GM10248 (cell line): ENCODE results near the gene ZNF783.
"Not testable (repeated sequence)": the region's sequence is repeated elsewhere in the genome, so short reads cannot be mapped to it uniquely, and the experiment has no call there.

Source experiments
- CTCF ChIA-PET: fragments of 300-600 bp; sonication (Branson Sonifier 250); formaldehyde crosslinking; extraction: SDS; loops from one replicate; lab custom pipeline; 2021; ENCODE audit warnings: antibody characterized with exemption; lab: Yijun Ruan, JAX
- POLR2A ChIA-PET: fragments of 350-650 bp; sonication (Branson Sonifier 250); formaldehyde crosslinking; extraction: SDS; loops from one replicate; lab custom pipeline; 2020; ENCODE audit warnings: antibody characterized with exemption; lab: Yijun Ruan, JAX
- DNase-seq: peaks from one replicate; pipeline ENCODE4 v3.0.0; 2012; ENCODE audit errors: extremely low spot score
- TF ChIP-seq, protein P1 (sequence below): IDR thresholded peaks from 2 replicates; pipeline ENCODE4 v1.5.1; 2012; ENCODE audit warnings: mild to moderate bottlenecking, low read depth; ENCODE audit errors: extremely low read depth, missing control alignments, control extremely low read depth

ZNF783 gene

DNA sequence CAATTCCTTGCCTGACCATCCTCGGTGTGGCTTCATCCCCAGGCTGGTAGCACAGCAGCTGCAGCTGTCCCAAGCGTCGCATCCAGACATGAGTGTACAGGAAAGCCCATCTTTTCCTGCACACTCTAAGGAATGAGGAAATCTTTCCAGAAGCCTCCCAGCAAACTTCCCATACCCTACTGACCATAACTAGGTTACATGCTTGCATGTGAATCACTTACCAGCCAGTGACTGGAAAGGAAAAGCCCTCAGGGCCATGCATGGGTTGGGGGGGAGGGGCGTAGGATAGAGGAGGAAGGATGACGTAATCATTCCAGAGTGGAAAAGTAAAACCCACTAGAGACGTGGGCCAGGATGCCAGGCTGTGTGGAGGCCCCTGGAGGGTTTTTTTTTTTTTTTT is 41.5 kb upstream of the ZNF783 start:
- ChIA-PET CTCF (no interaction called here), POLR2A (no interaction called here)
- TF ChIP-seq, protein P1, sequence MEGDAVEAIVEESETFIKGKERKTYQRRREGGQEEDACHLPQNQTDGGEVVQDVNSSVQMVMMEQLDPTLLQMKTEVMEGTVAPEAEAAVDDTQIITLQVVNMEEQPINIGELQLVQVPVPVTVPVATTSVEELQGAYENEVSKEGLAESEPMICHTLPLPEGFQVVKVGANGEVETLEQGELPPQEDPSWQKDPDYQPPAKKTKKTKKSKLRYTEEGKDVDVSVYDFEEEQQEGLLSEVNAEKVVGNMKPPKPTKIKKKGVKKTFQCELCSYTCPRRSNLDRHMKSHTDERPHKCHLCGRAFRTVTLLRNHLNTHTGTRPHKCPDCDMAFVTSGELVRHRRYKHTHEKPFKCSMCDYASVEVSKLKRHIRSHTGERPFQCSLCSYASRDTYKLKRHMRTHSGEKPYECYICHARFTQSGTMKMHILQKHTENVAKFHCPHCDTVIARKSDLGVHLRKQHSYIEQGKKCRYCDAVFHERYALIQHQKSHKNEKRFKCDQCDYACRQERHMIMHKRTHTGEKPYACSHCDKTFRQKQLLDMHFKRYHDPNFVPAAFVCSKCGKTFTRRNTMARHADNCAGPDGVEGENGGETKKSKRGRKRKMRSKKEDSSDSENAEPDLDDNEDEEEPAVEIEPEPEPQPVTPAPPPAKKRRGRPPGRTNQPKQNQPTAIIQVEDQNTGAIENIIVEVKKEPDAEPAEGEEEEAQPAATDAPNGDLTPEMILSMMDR = no peak
- no peak for DNase-seq

DNA sequence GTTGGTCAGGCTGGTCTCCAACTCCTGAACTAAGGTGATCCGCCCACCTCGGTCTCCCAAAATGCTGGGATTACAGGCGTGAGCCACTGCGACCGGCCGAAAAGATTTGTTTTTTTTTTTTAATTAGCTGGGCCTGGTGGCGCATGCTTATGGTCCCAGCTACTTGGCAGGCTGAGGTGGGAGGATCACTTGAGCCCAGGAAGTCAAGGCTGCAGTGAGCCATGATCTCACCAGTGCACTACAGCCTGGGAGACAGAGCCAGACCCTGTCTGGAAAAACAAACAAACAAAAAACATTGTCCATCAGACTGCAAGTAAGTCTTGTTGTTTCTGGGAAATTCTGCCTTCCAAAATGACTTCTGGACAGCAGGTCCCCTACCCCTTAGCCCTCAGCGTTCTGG is 38.8 kb upstream of the ZNF783 start:
- ChIA-PET CTCF (interaction anchor here (1.6 to 2.2 kb wide), 2 partner anchors 12 to 200 kb away, joined by 3 to 5 read pairs; no protein-coding TSS in a partner anchor), POLR2A (no interaction called here)
- TF ChIP-seq, protein P1 = no peak
- DNase-seq = no peak

DNA sequence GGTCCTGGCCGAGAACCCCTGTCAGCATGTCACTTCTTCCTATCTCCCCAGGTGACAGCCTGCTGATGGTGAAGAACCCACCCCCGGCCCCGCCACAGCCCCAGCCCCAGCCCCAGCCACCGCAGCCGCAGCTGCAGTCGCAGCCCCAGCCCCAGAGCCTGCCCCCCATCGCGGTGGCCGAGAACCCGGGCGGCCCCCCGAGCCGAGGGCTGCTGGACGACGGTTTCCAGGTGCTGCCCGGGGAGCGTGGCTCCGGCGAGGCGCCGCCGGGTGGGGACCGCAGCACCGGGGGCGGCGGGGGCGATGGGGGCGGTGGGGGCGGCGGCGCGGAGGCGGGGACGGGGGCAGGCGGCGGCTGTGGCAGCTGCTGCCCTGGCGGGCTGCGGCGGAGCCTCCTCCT is 38.2 kb upstream of the ZNF783 start:
- ChIA-PET CTCF (interaction anchor here (1.6 to 2.2 kb wide), 2 partner anchors 13 to 199 kb away, joined by 3 to 5 read pairs; no protein-coding TSS in a partner anchor), POLR2A (no interaction called here)
- TF ChIP-seq, protein P1 = no peak
- DNase-seq = no peak

GRCh38 chr7:149224352-149224751 is 37.6 kb upstream of the ZNF783 start:
- TF ChIP-seq, protein P1 = no peak
- DNase-seq = no peak
- POLR2A ChIA-PET = no interaction called here
- CTCF ChIA-PET = interaction anchor here (1.6 to 2.2 kb wide), 2 partner anchors 13 to 199 kb away, joined by 3 to 5 read pairs; no protein-coding TSS in a partner anchor

- POLR2A ChIA-PET = no interaction called here
- no peak for DNase-seq
- CTCF ChIA-PET = no interaction called here
These were observed 36.9 kb upstream of the ZNF783 start for GRCh38 chr7:149225106-149225505.

GRCh38 chr7:149225656-149226055 is 36.3 kb upstream of the ZNF783 start:
- TF ChIP-seq, protein P1 = no peak
- ChIA-PET POLR2A (no interaction called here), CTCF (interaction anchor here (1.5 kb wide), 1 partner anchor 12 kb away, joined by 3 read pairs; no protein-coding TSS in a partner anchor)
- no peak for DNase-seq

More at GRCh38 chr7:149225106-149225505, 36.9 kb upstream of the ZNF783 start:
- TF ChIP-seq, protein P1 = no peak

DNA sequence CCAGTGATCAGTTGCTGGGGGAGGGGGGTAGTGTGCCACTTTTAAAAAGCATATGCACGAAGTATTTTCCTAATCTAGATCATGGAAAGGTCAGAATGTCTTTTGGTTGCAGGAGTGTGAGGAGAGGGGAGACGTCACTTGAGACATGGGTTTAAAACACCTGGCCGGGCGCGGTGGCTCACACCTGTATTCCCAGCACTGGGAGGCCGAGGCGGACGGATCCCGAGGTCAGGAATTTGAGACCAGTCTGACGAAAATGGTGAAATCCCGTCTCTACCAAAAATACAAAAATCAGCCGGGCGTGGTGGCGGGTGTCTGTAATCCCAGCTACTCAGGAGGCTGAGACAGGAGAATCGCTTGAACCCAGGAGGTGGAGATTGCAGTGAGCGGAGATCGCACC is 35.6 kb upstream of the ZNF783 start:
- CTCF ChIA-PET = interaction anchor here (1.5 kb wide), 1 partner anchor 12 kb away, joined by 3 read pairs; no protein-coding TSS in a partner anchor
- POLR2A ChIA-PET, DNase-seq: not testable (repeated sequence)
